ENCODE measurements around the gene SOWAHA. TPM values are rescaled to one million over a fixed set of nuclear protein-coding genes. Genes with fewer than 3 reads are reported as not detected.

Gene SOWAHA
- total RNA-seq, 1 donor from 2014 or later, result 2.5 TPM

DNA sequence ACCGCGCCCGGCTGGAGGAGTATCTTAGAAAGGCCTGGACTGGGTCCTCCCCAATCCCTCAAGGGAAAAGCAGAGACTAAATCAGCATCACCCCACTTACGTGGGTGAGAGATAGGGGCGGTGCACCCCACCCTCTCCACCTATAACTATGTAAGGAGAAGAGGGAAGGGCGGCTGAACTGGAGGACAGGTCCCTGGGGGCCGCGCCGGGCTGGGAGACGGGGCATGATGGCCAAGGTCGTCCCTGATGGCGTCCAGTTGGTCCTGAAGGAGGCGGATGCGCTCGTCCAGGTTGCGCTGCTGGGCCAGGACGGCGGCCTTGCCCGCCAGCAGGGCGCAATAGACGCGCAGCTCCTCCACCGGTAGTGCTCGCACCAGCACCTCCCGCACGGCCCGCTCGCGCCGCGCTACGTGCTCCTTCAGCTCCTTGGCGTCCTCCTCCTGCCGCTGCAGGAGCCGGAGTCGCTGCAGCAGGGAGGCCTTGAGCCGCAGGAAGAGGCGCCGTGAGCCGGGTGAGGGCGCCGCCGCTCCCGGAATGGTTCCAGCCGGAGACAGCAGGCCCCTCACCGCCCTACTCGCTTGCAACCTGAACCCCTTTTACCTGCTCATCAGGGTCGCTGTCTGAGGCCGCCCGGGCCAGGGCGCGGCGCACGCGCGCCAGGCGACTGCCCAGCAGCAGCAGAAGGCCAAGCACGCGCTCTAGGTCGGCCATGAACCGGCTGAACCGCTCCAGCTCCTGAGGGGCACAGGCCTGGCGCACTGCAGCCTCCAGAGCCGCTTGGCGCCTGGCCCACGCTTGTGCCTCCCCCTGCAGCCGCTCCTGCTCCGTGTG is 9.8 kb downstream of the SOWAHA start:
- ATAC-seq, result no peak
- DNase-seq (ENCODE audit: low spot score), result no peak
- intact Hi-C loops (cut with DNase I), result no loop called here

DNA sequence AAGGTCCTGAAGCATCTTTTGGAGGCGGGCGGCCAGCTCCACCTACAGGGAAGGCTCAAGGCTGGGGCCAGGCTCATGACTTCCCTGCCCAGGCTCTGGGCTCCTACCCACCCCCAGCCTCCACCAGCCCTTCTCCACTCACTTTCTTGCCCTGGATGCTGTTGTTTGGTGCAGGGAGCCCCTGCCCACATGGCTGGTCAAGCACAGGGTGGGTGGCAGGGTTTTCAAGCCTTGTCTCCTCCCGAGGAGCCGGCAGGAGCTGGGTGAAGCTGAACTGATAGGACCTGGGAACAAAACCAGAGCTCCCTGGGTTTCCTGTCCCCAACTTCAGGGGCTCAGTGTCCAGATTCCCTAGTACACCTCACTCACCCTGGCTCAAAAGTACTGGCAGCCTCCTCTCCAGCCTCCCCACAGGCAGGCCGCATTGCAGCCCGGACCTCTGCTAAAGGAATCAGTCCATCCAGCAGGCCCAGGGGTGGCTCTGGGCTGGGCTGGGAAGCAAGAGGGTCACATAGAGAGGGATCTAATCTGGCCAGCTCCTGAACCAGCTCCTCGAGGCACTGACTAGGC is 10.5 kb downstream of the SOWAHA start:
- intact Hi-C loops (cut with DNase I), result no loop called here
- no peak for DNase-seq (ENCODE audit: low spot score)
- ATAC-seq, result no peak

DNA sequence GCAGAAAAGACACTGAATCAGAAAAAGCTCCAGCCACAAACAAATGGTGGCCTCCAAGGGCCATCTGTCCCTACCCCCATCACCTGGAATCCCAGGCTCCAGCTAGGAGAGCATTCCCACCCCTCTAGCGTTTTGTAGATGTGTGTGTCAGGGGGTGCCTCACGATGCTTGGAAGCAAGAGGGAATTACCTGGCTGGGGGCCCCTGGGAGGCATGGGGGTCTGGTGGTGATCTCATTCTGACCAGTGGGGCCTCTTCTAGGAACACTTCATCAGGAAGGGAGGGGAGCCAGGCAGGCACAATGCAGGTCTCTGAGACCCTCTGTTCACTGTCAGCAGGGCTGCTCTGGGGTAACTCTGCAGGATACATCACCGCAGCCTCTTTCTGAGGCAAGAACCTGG is 11.3 kb downstream of the SOWAHA start:
- intact Hi-C loops (cut with DNase I), result no loop called here

DNA sequence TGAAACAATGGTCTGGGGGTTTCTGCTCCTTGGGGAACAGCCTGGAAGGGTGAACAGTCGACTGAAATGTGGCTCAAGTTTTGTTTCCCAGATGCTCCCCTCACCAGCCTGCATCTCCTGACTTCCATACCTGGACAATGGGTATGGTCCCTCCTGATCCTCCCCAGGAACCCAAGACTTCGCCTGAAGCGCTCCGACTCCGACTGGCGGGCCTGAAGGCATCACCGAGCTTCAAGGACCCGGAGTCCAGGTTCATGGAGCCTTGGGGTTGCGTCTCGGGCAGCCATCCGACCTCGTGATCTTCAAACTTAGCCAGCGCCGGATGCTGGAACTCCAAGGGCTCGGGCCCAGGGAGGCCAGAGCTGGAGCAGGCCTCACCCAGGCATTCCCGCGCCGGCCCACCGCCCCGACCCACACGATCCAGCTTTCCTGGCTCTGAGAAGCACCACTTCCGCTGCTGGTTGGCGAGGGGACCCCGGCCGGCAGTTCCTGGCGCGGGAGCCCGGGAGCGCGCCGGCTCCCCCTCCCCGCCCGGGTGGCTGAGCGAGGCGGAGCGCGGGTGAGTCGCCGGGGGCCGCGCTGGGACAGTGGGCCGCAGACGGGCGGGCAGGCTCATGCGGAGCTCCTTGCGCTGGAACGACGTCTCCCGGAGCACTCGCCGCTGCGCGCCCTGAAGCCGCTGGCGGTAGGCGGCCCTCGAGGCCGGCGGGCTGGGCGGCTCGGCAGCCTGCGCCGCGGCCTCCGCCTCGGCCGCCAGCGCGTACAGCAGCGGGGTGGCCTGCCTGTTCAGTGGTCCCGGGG is 12.1 kb downstream of the SOWAHA start:
- intact Hi-C loops (cut with DNase I), result no loop called here
- DNase-seq (ENCODE audit: low spot score), result no peak
- no peak for ATAC-seq

More for the DNA sequence above, 11.3 kb downstream of the SOWAHA start:
- DNase-seq (ENCODE audit: low spot score) (no peak), ATAC-seq (no peak)

DNA sequence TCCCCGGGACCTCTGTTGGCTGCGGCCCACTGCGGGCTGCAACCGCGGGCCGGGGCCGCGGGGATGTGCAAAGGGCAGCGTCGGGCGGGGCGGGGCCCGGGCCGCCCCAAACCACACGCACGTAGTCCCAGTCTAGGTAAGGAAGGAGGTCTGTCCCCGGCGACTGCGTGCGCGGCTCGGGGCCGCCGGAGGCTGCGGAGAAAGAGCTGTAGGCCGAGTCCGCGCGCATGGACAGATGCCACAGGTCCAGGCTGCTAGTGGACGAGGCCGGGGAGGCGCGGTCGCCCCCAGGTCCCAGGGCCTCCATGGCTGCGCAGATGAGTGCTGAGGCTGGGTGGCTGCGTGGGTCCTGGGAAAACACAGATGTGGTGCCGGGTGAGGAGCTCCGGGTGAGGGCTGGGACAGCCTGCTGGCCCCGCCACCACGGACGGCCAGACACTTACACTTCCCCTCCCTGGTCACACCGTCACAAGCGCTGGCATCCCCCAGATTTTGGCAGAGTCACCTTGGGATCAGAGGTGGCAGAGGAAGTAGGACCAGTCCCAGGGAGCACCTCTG is 12.8 kb downstream of the SOWAHA start:
- no peak for DNase-seq (ENCODE audit: low spot score)
- intact Hi-C loops (cut with DNase I), result no loop called here
- no peak for ATAC-seq

DNA sequence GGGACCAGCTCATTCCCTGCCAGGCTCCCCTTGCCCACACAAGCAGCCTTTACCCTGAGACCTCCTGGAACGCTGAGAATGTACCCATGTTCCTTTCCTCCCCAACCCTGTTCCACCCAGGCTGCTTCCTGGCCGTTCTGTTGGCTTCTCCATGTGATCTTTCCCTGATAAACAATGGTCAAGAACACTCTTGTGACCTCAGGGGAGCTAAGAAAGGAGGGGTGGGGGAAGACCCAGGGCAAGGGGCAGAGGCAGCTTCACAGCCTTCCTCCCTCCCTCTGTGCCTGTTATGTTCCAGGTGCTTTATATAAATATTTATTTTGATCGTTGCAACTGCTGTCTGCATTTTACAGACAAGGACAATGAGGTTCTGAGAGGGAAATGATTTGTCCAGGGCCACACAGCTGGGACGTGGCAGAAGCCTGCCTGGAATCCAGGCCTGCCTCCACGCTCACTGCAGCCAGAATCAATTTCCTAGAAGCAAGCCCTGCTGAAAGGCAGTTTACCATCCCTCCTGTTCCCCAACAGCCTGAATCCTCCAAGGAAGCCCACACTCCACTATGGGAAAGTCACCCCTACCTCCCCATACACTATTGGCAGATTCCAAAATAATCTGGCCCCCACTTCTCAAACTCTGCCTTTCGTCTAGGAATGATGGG is 13.5 kb downstream of the SOWAHA start:
- no peak for DNase-seq (ENCODE audit: low spot score)
- no peak for ATAC-seq
- intact Hi-C loops (cut with DNase I), result no loop called here

DNA sequence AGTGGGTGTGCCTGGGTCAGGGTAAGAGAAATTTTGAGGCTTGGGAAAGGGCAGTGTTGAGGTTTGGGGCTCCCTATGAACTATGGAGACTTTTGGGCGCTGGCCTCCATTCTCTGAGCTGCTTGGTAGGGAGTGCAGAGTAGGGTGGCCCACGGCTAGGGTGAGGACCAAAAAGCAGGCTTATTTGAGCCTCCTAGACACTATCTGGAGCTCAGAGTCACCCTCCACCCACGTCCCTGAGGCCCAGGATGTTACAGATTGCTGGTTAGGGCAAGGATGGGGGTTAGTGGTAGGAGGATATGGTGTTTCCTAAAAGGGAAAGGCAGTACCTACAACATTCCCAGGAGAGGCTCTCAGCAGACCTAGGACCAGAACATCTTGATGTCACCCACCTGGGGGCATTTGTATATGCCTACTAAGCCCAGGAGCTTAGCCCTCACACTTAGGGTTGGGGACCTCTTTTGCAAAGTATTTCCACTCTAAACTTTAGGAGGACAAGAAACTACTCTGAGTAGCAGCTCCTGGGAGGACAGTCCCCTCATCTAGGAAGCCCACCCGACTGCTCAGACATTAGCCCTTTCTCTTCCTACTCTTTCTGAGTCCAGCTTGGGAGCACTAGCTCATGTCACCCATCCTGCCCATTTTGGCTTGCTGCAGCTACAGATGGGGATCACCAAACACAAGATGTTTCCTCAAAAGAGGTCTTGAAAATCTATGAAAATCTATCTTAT is 15.0 kb downstream of the SOWAHA start:
- intact Hi-C loops (cut with DNase I), result no loop called here
- DNase-seq (ENCODE audit: low spot score), result no peak
- no peak for ATAC-seq

DNA sequence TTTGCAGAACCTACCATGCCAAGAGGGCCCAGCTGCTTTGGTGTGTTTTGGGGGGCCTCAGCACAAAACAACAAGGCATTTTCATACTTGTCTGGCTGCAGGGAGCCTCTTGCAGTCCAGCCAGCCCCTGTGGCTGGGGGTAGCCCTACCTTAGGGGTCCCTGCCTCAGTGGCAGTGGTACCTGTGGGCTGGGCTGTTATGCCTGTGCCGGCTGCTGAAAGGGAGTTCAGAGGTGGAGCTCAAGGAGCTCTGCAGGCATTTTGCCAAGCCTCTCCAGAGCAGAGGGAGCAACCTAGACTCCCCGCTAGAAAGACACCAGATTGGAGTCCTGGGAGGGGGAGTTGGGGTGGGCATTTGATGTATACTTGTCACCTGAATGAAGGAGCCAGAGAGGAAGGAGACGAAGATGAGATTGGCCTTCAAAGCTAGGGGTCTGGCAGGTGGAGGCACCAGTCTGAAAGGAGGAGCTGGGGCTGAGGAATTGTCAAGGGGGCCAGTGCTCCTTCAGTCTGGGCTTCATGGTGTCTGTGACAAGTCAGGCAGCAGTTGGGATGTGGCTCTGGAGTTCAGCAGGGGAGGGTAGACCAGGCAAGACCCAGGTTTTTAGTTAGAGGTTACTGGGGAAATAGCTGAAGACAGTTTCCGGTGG is 15.9 kb downstream of the SOWAHA start:
- DNase-seq (ENCODE audit: low spot score), result no peak
- ATAC-seq, result no peak
- intact Hi-C loops (cut with DNase I), result no loop called here

DNA sequence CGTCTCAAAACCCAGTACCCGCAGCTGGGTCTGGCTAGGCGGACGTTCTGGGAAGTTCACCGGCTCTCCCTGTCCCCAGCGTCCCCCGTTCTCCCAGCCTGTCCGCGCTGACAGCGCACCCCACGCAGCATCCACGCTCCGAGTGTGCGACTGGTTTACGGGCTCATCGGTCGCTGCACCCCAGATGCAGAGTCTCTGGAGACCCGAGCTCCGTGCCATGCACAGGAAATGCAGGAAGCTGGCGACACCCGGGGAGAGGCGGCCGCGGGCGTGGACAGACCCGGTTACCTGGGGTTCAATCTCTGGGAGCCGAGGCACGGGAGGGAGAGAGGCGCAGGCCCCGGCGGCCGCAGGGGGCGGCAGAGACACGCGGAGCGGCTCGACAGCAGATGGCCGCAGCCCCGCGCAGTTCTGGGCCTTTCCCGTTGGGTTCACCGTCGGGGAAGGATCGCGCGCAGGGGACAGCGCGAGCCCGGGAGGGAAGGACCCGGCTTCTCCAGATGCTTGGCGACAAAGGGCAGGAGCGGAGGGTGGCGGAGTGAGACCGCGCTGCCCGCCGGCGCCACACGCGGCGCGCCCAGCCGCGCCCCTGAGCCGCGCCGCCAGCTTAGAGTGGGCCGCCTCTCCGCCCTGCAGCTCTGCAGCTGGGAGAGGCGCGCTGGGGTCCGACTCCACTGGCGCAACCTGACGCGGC is 16.8 kb downstream of the SOWAHA start:
- peak; percentile 87 for DNase-seq (ENCODE audit: low spot score)
- ATAC-seq, result peak; percentile 90
- intact Hi-C loops (cut with DNase I), result no loop called here

DNA sequence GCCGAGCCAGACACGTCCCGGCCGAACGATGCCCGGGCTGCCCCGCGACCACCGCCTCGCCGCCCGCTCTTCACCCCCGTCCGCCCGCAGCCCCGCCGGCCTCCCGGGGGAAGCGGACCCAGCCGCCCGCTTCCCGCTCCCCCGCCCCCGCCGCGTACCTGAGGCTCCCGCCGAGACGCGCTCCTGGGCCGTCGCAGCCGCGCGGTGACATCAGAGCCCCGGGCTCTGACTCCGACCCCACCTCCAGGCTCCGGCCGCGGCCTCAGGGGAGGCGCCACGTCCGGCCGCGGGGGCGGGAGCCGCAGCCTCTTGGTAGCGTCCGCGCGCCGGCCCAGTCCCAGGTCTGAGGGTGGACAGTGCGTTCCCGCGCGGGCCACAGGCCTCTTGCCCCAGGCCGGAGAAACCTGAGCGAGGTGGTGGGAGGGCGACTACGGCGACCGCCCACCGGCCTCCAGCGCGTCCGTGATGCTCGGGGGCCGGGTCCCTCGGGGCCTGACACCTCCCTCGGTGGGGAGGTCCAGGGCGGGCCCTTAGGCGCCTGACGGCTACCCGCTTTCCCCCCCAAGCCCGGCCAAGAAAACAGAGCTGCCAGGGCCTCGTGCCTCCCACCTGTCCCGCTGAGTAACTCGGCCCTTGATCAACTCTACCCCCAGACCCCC is 17.5 kb downstream of the SOWAHA start, which contains the start of gene SHROOM1:
SHROOM1 (minus strand) TSS at position 212 of the 659 bp plus-strand sequence. CDS start 4,507 bp downstream, outside the sequence.
- ATAC-seq (peak; percentile 74), DNase-seq (ENCODE audit: low spot score) (peak; percentile 81)
- intact Hi-C loops (cut with DNase I), result no loop called here

DNA sequence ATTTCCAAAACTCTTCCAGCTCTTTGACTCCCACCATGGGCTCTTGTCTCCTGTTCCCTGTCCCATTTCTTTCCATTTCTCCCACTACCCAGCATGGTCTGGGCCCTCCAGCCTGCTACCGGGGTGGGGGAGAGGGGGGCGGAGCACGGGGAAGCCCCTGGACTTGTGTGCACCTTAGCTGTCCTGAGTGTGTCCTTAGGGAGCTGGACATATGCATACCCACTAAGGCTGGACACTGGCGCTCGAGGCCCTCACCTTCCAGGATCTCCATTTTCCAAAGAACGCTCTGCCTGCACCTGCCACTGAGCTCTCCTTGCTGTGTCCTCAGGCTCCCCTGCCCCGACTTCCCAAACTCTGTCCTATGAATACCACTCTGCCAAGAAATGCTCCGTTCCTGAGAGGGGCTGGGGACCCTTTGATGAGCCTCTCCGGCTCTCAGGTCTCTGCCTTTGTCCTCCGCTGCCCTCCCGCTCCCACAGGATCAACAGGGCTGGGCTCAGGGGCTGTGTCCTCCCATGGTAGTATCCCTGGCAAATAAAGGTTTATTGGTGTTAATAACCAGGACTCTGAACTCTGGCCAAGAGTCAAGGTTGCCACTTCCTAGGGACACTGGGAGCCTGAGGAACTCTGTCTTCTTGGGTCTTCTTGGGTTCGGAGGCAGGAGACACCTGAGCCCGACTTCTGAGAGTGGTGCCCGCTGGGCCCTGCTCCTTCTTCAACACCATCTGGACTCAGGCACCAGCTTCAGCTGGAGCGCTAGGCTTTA is 18.2 kb downstream of the SOWAHA start:
- ATAC-seq (no peak), DNase-seq (ENCODE audit: low spot score) (no peak)
- intact Hi-C loops (cut with DNase I), result no loop called here

DNA sequence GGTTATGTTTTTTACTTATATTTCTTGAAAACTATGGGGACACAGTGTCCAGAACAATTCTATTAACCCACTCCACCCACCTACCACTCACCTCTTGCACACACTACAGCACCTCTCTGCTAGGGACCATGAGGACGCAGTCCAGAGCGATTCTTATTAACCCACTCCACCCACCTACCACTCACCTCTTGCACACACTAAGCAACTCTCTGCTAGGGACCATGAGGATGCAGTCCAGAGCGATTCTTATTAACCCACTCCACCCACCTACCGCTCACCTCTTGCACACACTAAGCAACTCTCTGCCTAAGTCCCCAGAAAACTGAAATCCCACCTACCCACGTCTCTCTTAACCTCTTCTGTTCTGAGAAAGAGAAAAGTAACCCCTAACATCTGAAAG is 19.5 kb downstream of the SOWAHA start:
- ATAC-seq (no peak), DNase-seq (ENCODE audit: low spot score) (no peak)
- intact Hi-C loops (cut with DNase I), result no loop called here

DNA sequence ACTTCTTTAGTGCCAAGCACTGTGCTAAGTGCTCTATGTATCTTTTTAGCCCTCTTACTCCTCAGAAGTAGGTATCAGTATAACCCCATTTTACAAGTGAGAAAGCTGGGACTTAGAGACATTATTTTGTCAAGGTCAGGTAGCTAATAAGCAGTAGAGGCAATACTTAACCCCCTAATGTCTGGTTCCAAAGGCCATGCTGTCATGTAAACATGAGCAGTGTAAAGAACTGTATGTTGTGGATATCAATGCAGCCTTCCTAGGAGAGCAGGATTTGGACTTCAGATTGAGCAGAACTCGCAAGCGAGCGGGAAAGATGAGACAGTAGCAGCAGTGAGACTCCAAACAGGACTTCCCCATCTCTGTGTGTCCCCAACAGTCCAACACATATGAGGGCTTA is 21.0 kb downstream of the SOWAHA start:
- no peak for DNase-seq (ENCODE audit: low spot score)
- ATAC-seq, result no peak
- intact Hi-C loops (cut with DNase I), result no loop called here

DNA sequence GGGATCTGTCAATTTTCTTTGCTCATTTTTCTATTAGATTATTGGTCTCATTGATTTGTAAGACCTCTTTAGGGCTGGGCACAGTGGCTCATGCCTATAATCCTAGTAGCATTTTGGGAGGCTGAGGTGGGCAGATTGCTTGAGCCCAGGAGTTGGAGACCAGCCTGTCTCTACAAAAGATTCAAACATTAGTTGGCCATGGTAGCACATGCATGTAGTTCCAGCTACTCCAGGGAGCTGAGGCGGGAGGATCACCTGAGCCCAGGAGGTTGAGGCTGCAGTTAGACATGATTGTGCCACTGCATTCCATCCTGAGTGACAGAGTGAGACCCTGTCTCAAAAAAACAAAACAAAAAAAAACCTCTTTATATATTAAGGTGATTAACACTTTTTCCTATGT is 23.8 kb downstream of the SOWAHA start:
- intact Hi-C loops (cut with DNase I), result no loop called here
- no peak for DNase-seq (ENCODE audit: low spot score)
- ATAC-seq, result no peak

DNA sequence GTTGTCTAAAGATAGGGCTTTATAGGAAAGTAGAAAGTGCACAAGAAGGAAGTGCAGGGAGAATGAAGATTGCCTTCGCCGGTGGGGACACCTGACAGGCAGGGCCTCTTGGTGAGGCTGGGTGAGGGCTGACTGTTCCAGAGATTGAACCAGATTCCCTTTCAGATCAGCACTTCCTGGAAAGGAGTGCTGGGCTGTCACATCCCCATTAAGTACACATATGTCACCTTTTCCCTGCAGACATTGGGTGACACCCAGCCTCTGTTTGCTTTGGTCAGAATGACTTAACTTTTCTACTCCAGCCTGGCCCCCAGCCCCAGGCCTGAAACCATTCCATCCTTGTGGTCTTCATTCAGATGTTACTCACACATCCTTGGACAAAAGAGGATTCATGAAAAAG is 24.8 kb downstream of the SOWAHA start:
- intact Hi-C loops (cut with DNase I), result no loop called here
- DNase-seq (ENCODE audit: low spot score) (no peak), ATAC-seq (no peak)
